K562 (cell line): ENCODE data around the gene ZCCHC14. TPM values are rescaled to one million over a fixed set of nuclear protein-coding genes. Genes with fewer than 3 reads are reported as not detected.
A peak's percentile ranks its signal among the peaks of the same experiment; 100 is the strongest.

ENCODE experiments used
- ATF4 ChIP-seq: fragments of 450-650 bp; formaldehyde crosslinking; IDR thresholded peaks from 2 replicates; pipeline ENCODE4 v1.4.0; 2022; ENCODE audit warnings: mild to moderate bottlenecking, moderate library complexity
- ATF7 ChIP-seq: fragments of 450-650 bp; IDR thresholded peaks from 2 replicates; pipeline ENCODE4 v1.7.1; 2014; ENCODE audit warnings: mild to moderate bottlenecking, moderate library complexity
- CBX1 ChIP-seq: sonication (generic); IDR thresholded peaks from 2 replicates; pipeline ENCODE4 v1.6.1; 2016; ENCODE audit warnings: antibody characterized with exemption, low read depth, mild to moderate bottlenecking
- CTBP1 ChIP-seq: fragments of 450-650 bp; IDR thresholded peaks from 2 replicates; pipeline ENCODE4 v1.6.1; 2016; ENCODE audit warnings: borderline replicate concordance
- EZH2 ChIP-seq: IDR thresholded peaks from 2 replicates; pipeline ENCODE4 v1.6.1; 2012; ENCODE audit warnings: low read depth, mild to moderate bottlenecking, inconsistent platforms, low read length, borderline replicate concordance
- FIP1L1 ChIP-seq: fragments of 200-400 bp; formaldehyde crosslinking; IDR thresholded peaks from 2 replicates; pipeline ENCODE4 v1.6.1; 2018; ENCODE audit warnings: mild to moderate bottlenecking, low read depth, low read length; ENCODE audit not compliant: poor library complexity, severe bottlenecking
- FUS ChIP-seq: fragments of 200-400 bp; formaldehyde crosslinking; optimal IDR thresholded peaks from 2 replicates; pipeline ENCODE3; 2017; ENCODE audit warnings: low read depth, low read length
- GTF2F1 ChIP-seq: IDR thresholded peaks from 2 replicates; pipeline ENCODE4 v1.6.1; 2011; ENCODE audit warnings: low read depth, low read length, improper control_type of control experiment
- HDAC1 ChIP-seq, 2 experiments: fragments of 450-650 bp; IDR thresholded peaks; 2 replicates each; pipeline ENCODE4 v1.6.1; 2016 to 2017; ENCODE audit warnings: inconsistent platforms in 1 of 2, mild to moderate bottlenecking in 1 of 2, moderate library complexity in 1 of 2
- HMBOX1 ChIP-seq: sonication (generic); IDR thresholded peaks from 2 replicates; pipeline ENCODE4 v1.6.1; 2016
- HMG20A ChIP-seq: fragments of 450-650 bp; formaldehyde crosslinking; conservative IDR thresholded peaks from 2 replicates; pipeline ENCODE4 v1.4.0; 2020; ENCODE audit warnings: mild to moderate bottlenecking, mixed read lengths
- HNRNPLL ChIP-seq: fragments of 200-400 bp; formaldehyde crosslinking; IDR thresholded peaks from 2 replicates; pipeline ENCODE4 v1.6.1; 2017; ENCODE audit warnings: low read length, low read depth, mild to moderate bottlenecking; ENCODE audit not compliant: poor library complexity, severe bottlenecking
- KHSRP ChIP-seq: fragments of 450-650 bp; IDR thresholded peaks from 2 replicates; pipeline ENCODE4 v1.6.1; 2017
- MCM2 ChIP-seq: fragments of 450-650 bp; IDR thresholded peaks from 2 replicates; pipeline ENCODE4 v1.6.1; 2017; ENCODE audit warnings: low read depth, mild to moderate bottlenecking
- MEF2D ChIP-seq: conservative IDR thresholded peaks from 2 replicates; pipeline ENCODE4 v1.6.1; 2016; ENCODE audit warnings: low read depth, missing genetic modification characterization, missing compliant biosample characterization
- MTF1 ChIP-seq: fragments of 250-450 bp; sonication (Bioruptor Pico); IDR thresholded peaks from 2 replicates; pipeline ENCODE4 v1.9.0; 2021; ENCODE audit warnings: moderate library complexity, mild to moderate bottlenecking, inconsistent platforms, borderline replicate concordance
- MYNN ChIP-seq, 2 experiments: sonication (generic); formaldehyde crosslinking in 1 of 2; IDR thresholded peaks; 2 replicates each; pipeline versions ENCODE4 v1.5.0 to v1.6.1; 2016 to 2020; ENCODE audit warnings: antibody characterized with exemption in 1 of 2, missing genetic modification reagents in 1 of 2
- NR2C1 ChIP-seq, 2 experiments: fragments of 450-650 bp; IDR thresholded peaks; 2 replicates each; pipeline ENCODE4 v1.6.1; 2017; ENCODE audit warnings: mild to moderate bottlenecking in 2 of 2, antibody characterized with exemption in 1 of 2, inconsistent platforms in 1 of 2, missing compliant biosample characterization in 1 of 2, missing genetic modification characterization in 1 of 2
- POLR2G ChIP-seq: fragments of 200-400 bp; formaldehyde crosslinking; IDR thresholded peaks from 2 replicates; pipeline ENCODE4 v1.6.1; 2017; ENCODE audit warnings: low read depth, mild to moderate bottlenecking, antibody characterized with exemption, low read length, moderate library complexity
- RHOXF2B ChIP-seq: fragments of 250-450 bp; sonication (Bioruptor Pico); conservative IDR thresholded peaks from 2 replicates; pipeline ENCODE4 v1.5.1; 2021
- RUNX1 ChIP-seq: sonication (generic); IDR thresholded peaks from 2 replicates; pipeline ENCODE4 v1.6.1; 2016; ENCODE audit warnings: antibody characterized with exemption, low read depth
- SIN3A ChIP-seq, 2 experiments: fragments of 150-350 bp in 1 of 2; IDR thresholded peaks; 2 replicates each; pipeline ENCODE4 v1.6.1; 2011 to 2016; ENCODE audit warnings: borderline replicate concordance in 2 of 2, low read depth in 2 of 2, low read length in 2 of 2, mild to moderate bottlenecking in 2 of 2, moderate library complexity in 2 of 2; ENCODE audit not compliant: control insufficient read depth in 1 of 2
- SMAD2 ChIP-seq: fragments of 150-350 bp; IDR thresholded peaks from 2 replicates; pipeline ENCODE4 v1.6.1; 2014; ENCODE audit warnings: low read depth, mild to moderate bottlenecking, low read length
- STAG1 ChIP-seq: sonication (generic); formaldehyde crosslinking; IDR thresholded peaks from 2 replicates; pipeline ENCODE4 v1.5.0; 2020; ENCODE audit warnings: missing genetic modification reagents, borderline replicate concordance
- STAT5B ChIP-seq: fragments of 250-450 bp; sonication (Bioruptor Pico); IDR thresholded peaks from 2 replicates; pipeline ENCODE4 v1.8.0; 2021; ENCODE audit warnings: mild to moderate bottlenecking, inconsistent platforms
- TBP ChIP-seq: optimal IDR thresholded peaks from 2 replicates; pipeline ENCODE3; 2011; ENCODE audit warnings: low read depth, low read length, improper control_type of control experiment
- ZNF282 ChIP-seq: sonication (generic); formaldehyde crosslinking; IDR thresholded peaks from 2 replicates; pipeline ENCODE4 v1.8.1; 2023; ENCODE audit warnings: missing genetic modification reagents
- ZNF507 ChIP-seq: conservative IDR thresholded peaks from 2 replicates; pipeline ENCODE4 v1.6.1; 2017; ENCODE audit warnings: missing genetic modification characterization, missing compliant biosample characterization
- ZNF76 ChIP-seq: fragments of 250-450 bp; sonication (Bioruptor Pico); IDR thresholded peaks from 2 replicates; pipeline ENCODE4 v1.4.0; 2020; ENCODE audit warnings: mild to moderate bottlenecking, moderate library complexity, borderline replicate concordance
- polyA plus RNA-seq, 8 experiments: library from polyadenylated mRNA; depleted of rRNA in 4 of 8; stranded (reverse) in 5 of 8; unstranded in 3 of 8; fragments of >200 nt; fragmentation: Nextera tagmentation in 2 of 8; fragmentation: Illumina TruSeq in 1 of 8; extraction: Ambion mirVana in 2 of 8; extraction: Trizol in 1 of 8; gene quantifications; 2 replicates each; pipeline versions ENCODE4 v1.2.1 to v1.2.3, GENCODE V29; 2011 to 2014; ENCODE audit warnings: inconsistent platforms in 1 of 8, missing spikeins in 1 of 8
- total RNA-seq, 7 experiments: library from RNA; depleted of rRNA in 6 of 7; stranded (reverse); fragments of >200 nt in 6 of 7; fragmentation: Illumina TruSeq in 2 of 7; extraction: Trizol in 2 of 7; gene quantifications; 2 replicates each; pipeline versions ENCODE4 v1.2.1 to v1.2.3, GENCODE V29; 2011 to 2021; ENCODE audit warnings: low replicate concordance in 1 of 7

Gene ZCCHC14
- total and polyA plus RNA-seq, 9 of the 15 experiments (the other 6 are each of a cell fraction or from before 2014, with no cell fraction given), result 1.5 to 12.4 (median 2.9) TPM

- 0 out of 2 replicates have a peak, but pooled peaks have one; percentile 12 for TF ChIP-seq CBX1
- 0 out of 2 replicates have a peak, but pooled peaks have one; percentile 39 for TF ChIP-seq ATF4 (CRISPR knock-in tag)
- TF ChIP-seq HMBOX1, result no peak
- TF ChIP-seq HDAC1 (IDR thresholded peaks at IDR 0.05), result no peak
- no peak; the same call in 1 of the 2 replicates for TF ChIP-seq RUNX1
- TF ChIP-seq HNRNPLL, result peak; percentile 48
- no peak for TF ChIP-seq MCM2
- no peak for TF ChIP-seq GTF2F1
- no peak for TF ChIP-seq MEF2D (tag)
- no peak for TF ChIP-seq TBP
- no peak for TF ChIP-seq SMAD2
- peak; percentile 51 for TF ChIP-seq FIP1L1
- no peak for TF ChIP-seq ZNF76 (CRISPR knock-in tag)
- no peak for TF ChIP-seq MTF1 (CRISPR knock-in tag)
- TF ChIP-seq POLR2G, result peak; percentile 75
- TF ChIP-seq CTBP1, result no peak; the same call in 1 of the 2 replicates
- no peak for TF ChIP-seq MYNN (IDR thresholded peaks at IDR 0.05)
- no peak for TF ChIP-seq MYNN (CRISPR knock-in tag; IDR thresholded peaks at IDR 0.05)
- TF ChIP-seq ZNF507 (tag), result no peak
- TF ChIP-seq SIN3A (IDR thresholded peaks at IDR 0.05; ENCODE audit: borderline replicate concordance in 2 of 2, control insufficient read depth in 1 of 2, low read depth in 2 of 2, low read length in 2 of 2), result no peak
- no peak for TF ChIP-seq ATF7
- no peak for TF ChIP-seq STAT5B (CRISPR knock-in tag)
- no peak for TF ChIP-seq ZNF282 (CRISPR knock-in tag)
- no peak for TF ChIP-seq STAG1 (CRISPR knock-in tag)
- TF ChIP-seq HMG20A, result no peak
- TF ChIP-seq NR2C1 (IDR thresholded peaks at IDR 0.05), result no peak
- no peak for TF ChIP-seq NR2C1 (tag; IDR thresholded peaks at IDR 0.05)
- TF ChIP-seq KHSRP, result no peak
- TF ChIP-seq EZH2, result no peak
- TF ChIP-seq FUS, result no peak
- TF ChIP-seq RHOXF2B (CRISPR knock-in tag), result no peak
Measured at GRCh38 chr16:87384162-87384874, 108.5 kb downstream of the ZCCHC14 start (continued).
